Measurements from ENCODE around the gene CDKN2C. TPM values are rescaled to one million over a fixed set of nuclear protein-coding genes. Genes with fewer than 3 reads are reported as not detected.

The CDKN2C gene
- total RNA-seq, 1 experiment from 2014 or later = 50.4 TPM

- H3K27me3 ChIP-seq (ENCODE audit: control insufficient read depth, insufficient read depth, low read length) = no peaks in the 10 kb centered on the region
- CTCF ChIA-PET = no interaction called here
- POLR2A ChIA-PET = no interaction called here
- no TSS peak for BruUV-seq (replicated peaks)
- no peak overlapping the region for H3K4me3 ChIP-seq (ENCODE audit: low read depth in 2 of 2, low read length in 2 of 2)
- TF ChIP-seq REST (IDR thresholded peaks at IDR 0.05; ENCODE audit: insufficient read depth in 1 of 2, low read depth in 2 of 2, low read length in 1 of 2) (no peak), POLR2AphosphoS5 (IDR thresholded peaks at IDR 0.05; ENCODE audit: low read depth, low read length) (no peak), TCF7L2 (IDR thresholded peaks at IDR 0.05; ENCODE audit: low read depth, low read length) (no peak), CTCF (IDR thresholded peaks at IDR 0.05) (no peak), SIN3A (IDR thresholded peaks at IDR 0.05; ENCODE audit: borderline replicate concordance, insufficient read depth, low read depth, low read length) (no peak)
- in situ Hi-C loops (cut with HindIII; ENCODE audit: low pct_unique_long_range_greater_than_20kb, low sequenced_read_pairs) = no loop called here
- peaks cover 5% of the 10 kb centered on the region; the same call in 1 of the 2 replicates for H3K36me3 ChIP-seq (ENCODE audit: control insufficient read depth, insufficient read depth, low read length)
- H3K4me1 ChIP-seq (ENCODE audit: control insufficient read depth, insufficient read depth, low read length) = peaks cover 14% of the 10 kb centered on the region
- ATAC-seq = no peak
- H3K9me3 ChIP-seq (ENCODE audit: control insufficient read depth, insufficient read depth, low read depth, low read length) = no peaks in the 10 kb centered on the region
- H3K27ac ChIP-seq (ENCODE audit: low read length) = no peak overlapping the region
- DNase-seq (ENCODE audit: low read depth, low spot score) = no peak
- intact Hi-C loops (cut with micrococcal nuclease; ENCODE audit: unreplicated experiment) = no loop called here
Measured at GRCh38 chr1:50955116-50955515, 14.9 kb upstream of the CDKN2C start.

GRCh38 chr1:50959303-50959912 is 10.6 kb upstream of the CDKN2C start:
- TF ChIP-seq CTCF (IDR thresholded peaks at IDR 0.05) = no peak
- no peak for TF ChIP-seq SIN3A (IDR thresholded peaks at IDR 0.05; ENCODE audit: borderline replicate concordance, insufficient read depth, low read depth, low read length)
- TF ChIP-seq REST (IDR thresholded peaks at IDR 0.05; ENCODE audit: insufficient read depth in 1 of 2, low read depth in 2 of 2, low read length in 1 of 2) = no peak
- TF ChIP-seq TCF7L2 (IDR thresholded peaks at IDR 0.05; ENCODE audit: low read depth, low read length) = no peak; the same call in 1 of the 2 replicates
- TF ChIP-seq POLR2AphosphoS5 (IDR thresholded peaks at IDR 0.05; ENCODE audit: low read depth, low read length) = no peak
- intact Hi-C loops (cut with micrococcal nuclease; ENCODE audit: unreplicated experiment) (no loop called here), in situ Hi-C loops (cut with HindIII; ENCODE audit: low pct_unique_long_range_greater_than_20kb, low sequenced_read_pairs) (no loop called here)
- ChIA-PET POLR2A (no interaction called here), CTCF (no interaction called here)
- DNase-seq (ENCODE audit: low read depth, low spot score) (no peak), ATAC-seq (peak; percentile 61)
- BruUV-seq (replicated peaks) = no TSS peak
- Histone ChIP-seq H3K4me3 (ENCODE audit: low read depth in 2 of 2, low read length in 2 of 2) (peak overlapping the region; percentile 95 to 97), H3K27me3 (ENCODE audit: control insufficient read depth, insufficient read depth, low read length) (no peaks in the 10 kb centered on the region), H3K36me3 (ENCODE audit: control insufficient read depth, insufficient read depth, low read length) (peaks cover 5% of the 10 kb centered on the region; the same call in 1 of the 2 replicates), H3K4me1 (ENCODE audit: control insufficient read depth, insufficient read depth, low read length) (peaks cover 8% of the 10 kb centered on the region; the same call in 1 of the 2 replicates), H3K27ac (ENCODE audit: low read length) (peak overlapping the region; percentile 93), H3K9me3 (ENCODE audit: control insufficient read depth, insufficient read depth, low read depth, low read length) (no peaks in the 10 kb centered on the region)

Measured in Panc1 (cell line).